IMR-90 (cell line): ENCODE data around the gene RNF223. TPM values are rescaled to one million over a fixed set of nuclear protein-coding genes. Genes with fewer than 3 reads are reported as not detected.

Experiments used
- ATAC-seq: fragments of 200-7000 bp; cut with Tn5 transposase; 2 replicates; pipeline ENCODE4 v1.9.1; 2020; ENCODE audit warnings: low read depth, mild to moderate bottlenecking, moderate library complexity
- BruUV-seq: library from RNA; stranded (reverse); fragments of 400-500 nt; replicated peaks from 2 replicates; lab custom pipeline; 2021; lab: Mats Ljungman, UMichigan
- CTCF ChIA-PET: fragments of 300-600 bp; formaldehyde crosslinking; extraction: SDS; loops from one replicate; lab custom pipeline; 2021; ENCODE audit warnings: antibody characterized with exemption; lab: Yijun Ruan, JAX
- POLR2A ChIA-PET: fragments of 300-600 bp; sonication (Branson Sonifier 250); formaldehyde crosslinking; loops from one replicate; lab custom pipeline; 2022; ENCODE audit warnings: antibody characterized with exemption; ENCODE audit not compliant: unreplicated experiment; lab: Charles Lee
- DNase-seq: peaks from one replicate; pipeline ENCODE4 v3.0.0; 2013
- H2AFZ ChIP-seq: replicated peaks from 2 replicates; pipeline ENCODE3; 2013; ENCODE audit warnings: low read length, mild to moderate bottlenecking; ENCODE audit not compliant: poor library complexity
- H2AK5ac ChIP-seq: 2 replicates; pipeline ENCODE4 v1.6.1; 2013; ENCODE audit warnings: low read depth, low read length, inconsistent platforms
- H2AK9ac ChIP-seq: replicated peaks from 2 replicates; pipeline ENCODE3; 2013; ENCODE audit warnings: mild to moderate bottlenecking, low read depth, low read length, moderate library complexity; ENCODE audit not compliant: poor library complexity
- H2BK120ac ChIP-seq: 2 replicates; pipeline ENCODE4 v1.6.1; 2013; ENCODE audit warnings: low read depth, low read length, inconsistent platforms
- H2BK15ac ChIP-seq: 3 replicates; pipeline ENCODE4 v1.6.1; 2013; ENCODE audit warnings: low read depth, low read length, inconsistent platforms
- H2BK20ac ChIP-seq: 2 replicates; pipeline ENCODE4 v1.6.1; 2013; ENCODE audit warnings: low read depth, mild to moderate bottlenecking, inconsistent platforms, low read length, moderate library complexity
- H2BK5ac ChIP-seq: 2 replicates; pipeline ENCODE4 v1.6.1; 2013; ENCODE audit warnings: mild to moderate bottlenecking, low read depth, low read length, inconsistent platforms; ENCODE audit not compliant: poor library complexity, severe bottlenecking
- H3K14ac ChIP-seq: replicated peaks from 2 replicates; pipeline ENCODE4 v1.6.1; 2013; ENCODE audit warnings: low read depth, low read length, inconsistent platforms
- H3K18ac ChIP-seq: 2 replicates; pipeline ENCODE4 v1.6.1; 2013; ENCODE audit warnings: low read depth, low read length, control low read depth
- H3K23ac ChIP-seq: 2 replicates; pipeline ENCODE4 v1.6.1; 2013; ENCODE audit warnings: low read depth, low read length, inconsistent platforms
- H3K27ac ChIP-seq: 2 replicates; pipeline ENCODE4 v1.5.1; 2013; ENCODE audit warnings: mild to moderate bottlenecking, control low read depth, low read length; ENCODE audit not compliant: insufficient read depth
- H3K27me3 ChIP-seq: 2 replicates; pipeline ENCODE4 v1.6.1; 2013; ENCODE audit warnings: low read length; ENCODE audit not compliant: control insufficient read depth, insufficient read depth
- H3K36me3 ChIP-seq: 2 replicates; pipeline ENCODE4 v1.6.1; 2013; ENCODE audit warnings: low read length, mixed read lengths; ENCODE audit not compliant: control insufficient read depth, insufficient read depth
- H3K4ac ChIP-seq: 2 replicates; pipeline ENCODE4 v1.6.1; 2013; ENCODE audit warnings: low read depth, low read length, inconsistent platforms
- H3K4me1 ChIP-seq: 2 replicates; pipeline ENCODE4 v1.6.1; 2013; ENCODE audit warnings: low read length, mixed read lengths; ENCODE audit not compliant: control insufficient read depth, insufficient read depth
- H3K4me2 ChIP-seq: 2 replicates; pipeline ENCODE4 v1.6.1; 2013; ENCODE audit warnings: low read depth, mild to moderate bottlenecking, control low read depth, low read length, moderate library complexity
- H3K4me3 ChIP-seq: 2 replicates; pipeline ENCODE4 v1.5.1; 2013; ENCODE audit warnings: low read depth, mild to moderate bottlenecking, control low read depth, low read length, moderate library complexity; ENCODE audit not compliant: insufficient read depth
- H3K56ac ChIP-seq: 2 replicates; pipeline ENCODE4 v1.6.1; 2013; ENCODE audit warnings: low read length, inconsistent platforms; ENCODE audit not compliant: insufficient read depth; ENCODE audit errors: extremely low read depth
- H3K79me1 ChIP-seq, 2 experiments: 2 replicates each; pipeline ENCODE4 v1.6.1; 2013; ENCODE audit warnings: low read length in 2 of 2, inconsistent platforms in 1 of 2, low read depth in 1 of 2
- H3K9ac ChIP-seq: 2 replicates; pipeline ENCODE4 v1.6.1; 2013; ENCODE audit warnings: low read depth, low read length, control low read depth
- H3K9me1 ChIP-seq: 2 replicates; pipeline ENCODE4 v1.6.1; 2013; ENCODE audit warnings: low read length, inconsistent platforms; ENCODE audit not compliant: insufficient read depth
- H3K9me3 ChIP-seq: 2 replicates; pipeline ENCODE4 v1.6.1; 2013; ENCODE audit warnings: low read length; ENCODE audit not compliant: control insufficient read depth, insufficient read depth
- H4K20me1 ChIP-seq: 2 replicates; pipeline ENCODE4 v1.6.1; 2013; ENCODE audit warnings: low read length, inconsistent platforms; ENCODE audit not compliant: insufficient read depth
- H4K5ac ChIP-seq: 2 replicates; pipeline ENCODE4 v1.6.1; 2013; ENCODE audit warnings: mild to moderate bottlenecking, low read depth, low read length, control low read depth
- H4K8ac ChIP-seq, 2 experiments: 2 replicates each; pipeline ENCODE4 v1.6.1; 2013; ENCODE audit warnings: low read depth in 2 of 2, low read length in 2 of 2, control low read depth in 1 of 2, inconsistent platforms in 1 of 2
- H4K91ac ChIP-seq: 2 replicates; pipeline ENCODE4 v1.6.1; 2013; ENCODE audit warnings: low read depth, low read length, inconsistent platforms; ENCODE audit not compliant: insufficient read depth
- BHLHE40 ChIP-seq: fragments of 150-350 bp; IDR thresholded peaks from 2 replicates; pipeline ENCODE4 v1.6.1; 2016; ENCODE audit warnings: mild to moderate bottlenecking, low read depth, low read length
- CEBPB ChIP-seq: IDR thresholded peaks from 2 replicates; pipeline ENCODE4 v1.6.1; 2012; ENCODE audit warnings: low read depth, low read length, improper control_type of control experiment
- CHD1 ChIP-seq: IDR thresholded peaks from 2 replicates; pipeline ENCODE4 v1.6.1; 2012; ENCODE audit warnings: low read depth, low read length, improper control_type of control experiment
- FOS ChIP-seq: fragments of 150-350 bp; IDR thresholded peaks from 2 replicates; pipeline ENCODE4 v1.6.1; 2016; ENCODE audit warnings: low read depth, low read length
- MAFK ChIP-seq: IDR thresholded peaks from 2 replicates; pipeline ENCODE4 v1.6.1; 2012; ENCODE audit warnings: low read depth, low read length, improper control_type of control experiment
- MAZ ChIP-seq: IDR thresholded peaks from 2 replicates; pipeline ENCODE4 v1.6.1; 2012; ENCODE audit warnings: low read depth, mild to moderate bottlenecking, low read length, improper control_type of control experiment, moderate library complexity, borderline replicate concordance
- MXI1 ChIP-seq: IDR thresholded peaks from 2 replicates; pipeline ENCODE4 v1.6.1; 2012; ENCODE audit warnings: low read depth, mild to moderate bottlenecking, low read length, moderate library complexity, borderline replicate concordance
- NFE2L2 ChIP-seq: fragments of 150-350 bp; IDR thresholded peaks from 2 replicates; pipeline ENCODE4 v1.6.1; 2016; ENCODE audit warnings: low read depth, mild to moderate bottlenecking, low read length
- POLR2A ChIP-seq: IDR thresholded peaks from 2 replicates; pipeline ENCODE4 v1.6.1; 2012; ENCODE audit warnings: mild to moderate bottlenecking, low read depth, low read length
- RAD21 ChIP-seq: IDR thresholded peaks from 2 replicates; pipeline ENCODE4 v1.6.1; 2012; ENCODE audit warnings: low read length, improper control_type of control experiment
- RCOR1 ChIP-seq: IDR thresholded peaks from 2 replicates; pipeline ENCODE4 v1.6.1; 2012; ENCODE audit warnings: mild to moderate bottlenecking, low read length, improper control_type of control experiment; ENCODE audit not compliant: insufficient replicate concordance
- RFX5 ChIP-seq: IDR thresholded peaks from 2 replicates; pipeline ENCODE4 v1.8.0; 2012; ENCODE audit warnings: low read depth, mild to moderate bottlenecking, low read length, moderate library complexity
- SMC3 ChIP-seq: fragments of 150-350 bp; IDR thresholded peaks from 2 replicates; pipeline ENCODE4 v1.6.1; 2016; ENCODE audit warnings: low read depth, mild to moderate bottlenecking, antibody characterized with exemption, low read length, moderate library complexity
- WGBS, 2 experiments: methylation state at CpG; one replicate each; pipeline versions ENCODE4 v1.1.5 to v1.1.7; 2013; ENCODE audit warnings: missing lambda C conversion rate in 2 of 2; ENCODE audit not compliant: insufficient read length in 1 of 2; ENCODE audit errors: extremely low coverage in 2 of 2; 5-methylcytosine and 5-hydroxymethylcytosine counted together
- dilution Hi-C: fragments of 300-500 bp; cut with HindIII; formaldehyde crosslinking; loops from one replicate; pipeline ENCODE4 v1.14.3; 2018; ENCODE audit warnings: low sequenced_read_pairs; ENCODE audit not compliant: unreplicated experiment
- in situ Hi-C: fragments of 300-500 bp; cut with MboI; formaldehyde crosslinking; loops from 3 replicates; pipeline ENCODE4 v1.14.3; 2019; ENCODE audit warnings: low sequenced_read_pairs, inconsistent platforms, mixed read lengths
- intact Hi-C: fragments of 100-400 bp; cut with micrococcal nuclease; formaldehyde crosslinking; loops from 2 replicates; pipeline ENCODE4 v1.10.0; 2022
- polyA plus RNA-seq, 3 experiments: library from polyadenylated mRNA; depleted of rRNA; stranded (reverse); fragments of >200 nt; gene quantifications; 2 replicates each; pipeline ENCODE4 v1.2.3, GENCODE V29; 2012; ENCODE audit warnings: low replicate concordance in 1 of 3
- total RNA-seq: library from RNA; depleted of rRNA; stranded (reverse); fragments of >200 nt; gene quantifications from 2 replicates; pipeline ENCODE4 v1.2.3, GENCODE V29; 2012
- TF ChIP-seq, protein P1 (sequence below): fragments of 150-350 bp; IDR thresholded peaks from 2 replicates; pipeline ENCODE4 v1.6.1; 2017; ENCODE audit warnings: mild to moderate bottlenecking, antibody characterized with exemption, low read length, low read depth
- TF ChIP-seq, protein P2 (sequence below): fragments of 150-350 bp; IDR thresholded peaks from 2 replicates; pipeline ENCODE4 v1.6.1; 2016; ENCODE audit warnings: low read depth, mild to moderate bottlenecking, low read length, moderate library complexity, borderline replicate concordance
- TF ChIP-seq, protein P3 (sequence below): conservative IDR thresholded peaks from 2 replicates; pipeline ENCODE4 v1.5.1; 2012; ENCODE audit warnings: mild to moderate bottlenecking, low read depth, low read length, improper control_type of control experiment

The RNF223 gene
- total and polyA plus RNA-seq, 2 of the 4 experiments (the other 2 are of a cell fraction): not detected

DNA sequence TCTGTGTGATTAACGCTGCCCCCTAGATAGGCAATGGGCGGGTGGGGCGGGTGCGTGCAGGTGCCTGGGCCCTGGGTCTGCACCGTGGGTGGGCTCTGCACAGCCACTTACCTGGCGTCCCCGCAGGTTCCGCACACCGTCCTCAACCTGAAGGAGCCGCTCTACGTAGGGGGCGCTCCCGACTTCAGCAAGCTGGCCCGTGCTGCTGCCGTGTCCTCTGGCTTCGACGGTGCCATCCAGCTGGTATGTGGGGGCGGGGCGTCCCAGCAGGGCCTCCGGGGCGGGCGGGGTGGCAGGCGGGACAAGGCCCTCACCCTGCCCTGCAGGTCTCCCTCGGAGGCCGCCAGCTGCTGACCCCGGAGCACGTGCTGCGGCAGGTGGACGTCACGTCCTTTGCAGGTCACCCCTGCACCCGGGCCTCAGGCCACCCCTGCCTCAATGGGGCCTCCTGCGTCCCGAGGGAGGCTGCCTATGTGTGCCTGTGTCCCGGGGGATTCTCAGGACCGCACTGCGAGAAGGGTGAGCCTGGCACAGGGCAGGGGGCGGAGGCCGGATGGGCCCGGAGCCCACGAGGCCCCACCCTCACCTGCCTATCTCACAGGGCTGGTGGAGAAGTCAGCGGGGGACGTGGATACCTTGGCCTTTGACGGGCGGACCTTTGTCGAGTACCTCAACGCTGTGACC lies 22.8 kb downstream of the RNF223 start:
- POLR2A ChIA-PET: no interaction called here
- Histone ChIP-seq H3K23ac (no peak overlapping the region), H3K56ac (no peak overlapping the region), H4K20me1 (peaks cover 2% of the 10 kb centered on the region), H3K4me1 (no peaks in the 10 kb centered on the region), H2AK9ac (no peak overlapping the region), H3K27ac (no peak overlapping the region), H3K36me3 (peaks cover 69% of the 10 kb centered on the region), H3K9me3 (no peaks in the 10 kb centered on the region), H3K4me2 (no peak overlapping the region), H2BK5ac (no peak overlapping the region), H3K18ac (no peak overlapping the region), H4K5ac (no peak overlapping the region), H3K14ac (no peak overlapping the region), H3K4me3 (no peak overlapping the region), H2AFZ (no peak overlapping the region), H2BK20ac (no peak overlapping the region), H3K27me3 (no peaks in the 10 kb centered on the region), H4K91ac (no peak overlapping the region), H3K79me1 (peaks cover 5 to 9% of the 10 kb centered on the region in 2 experiments; a peak in 2 of 4 replicates), H3K9me1 (no peaks in the 10 kb centered on the region), H2BK15ac (no peak overlapping the region), H2BK120ac (no peak overlapping the region), H3K9ac (no peak overlapping the region), H3K4ac (no peak overlapping the region), H2AK5ac (no peak overlapping the region), H4K8ac (no peak overlapping the region)
- TF ChIP-seq SMC3 (no peak), BHLHE40 (no peak), MAFK (no peak), NFE2L2 (no peak), RAD21 (no peak), MAZ (no peak), POLR2A (no peak), CEBPB (no peak), CHD1 (no peak), FOS (no peak), RFX5 (no peak), RCOR1 (no peak), MXI1 (no peak)
- TF ChIP-seq, protein P1, sequence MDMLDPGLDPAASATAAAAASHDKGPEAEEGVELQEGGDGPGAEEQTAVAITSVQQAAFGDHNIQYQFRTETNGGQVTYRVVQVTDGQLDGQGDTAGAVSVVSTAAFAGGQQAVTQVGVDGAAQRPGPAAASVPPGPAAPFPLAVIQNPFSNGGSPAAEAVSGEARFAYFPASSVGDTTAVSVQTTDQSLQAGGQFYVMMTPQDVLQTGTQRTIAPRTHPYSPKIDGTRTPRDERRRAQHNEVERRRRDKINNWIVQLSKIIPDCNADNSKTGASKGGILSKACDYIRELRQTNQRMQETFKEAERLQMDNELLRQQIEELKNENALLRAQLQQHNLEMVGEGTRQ: no peak
- TF ChIP-seq, protein P2, sequence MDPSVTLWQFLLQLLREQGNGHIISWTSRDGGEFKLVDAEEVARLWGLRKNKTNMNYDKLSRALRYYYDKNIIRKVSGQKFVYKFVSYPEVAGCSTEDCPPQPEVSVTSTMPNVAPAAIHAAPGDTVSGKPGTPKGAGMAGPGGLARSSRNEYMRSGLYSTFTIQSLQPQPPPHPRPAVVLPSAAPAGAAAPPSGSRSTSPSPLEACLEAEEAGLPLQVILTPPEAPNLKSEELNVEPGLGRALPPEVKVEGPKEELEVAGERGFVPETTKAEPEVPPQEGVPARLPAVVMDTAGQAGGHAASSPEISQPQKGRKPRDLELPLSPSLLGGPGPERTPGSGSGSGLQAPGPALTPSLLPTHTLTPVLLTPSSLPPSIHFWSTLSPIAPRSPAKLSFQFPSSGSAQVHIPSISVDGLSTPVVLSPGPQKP: no peak
- TF ChIP-seq, protein P3, sequence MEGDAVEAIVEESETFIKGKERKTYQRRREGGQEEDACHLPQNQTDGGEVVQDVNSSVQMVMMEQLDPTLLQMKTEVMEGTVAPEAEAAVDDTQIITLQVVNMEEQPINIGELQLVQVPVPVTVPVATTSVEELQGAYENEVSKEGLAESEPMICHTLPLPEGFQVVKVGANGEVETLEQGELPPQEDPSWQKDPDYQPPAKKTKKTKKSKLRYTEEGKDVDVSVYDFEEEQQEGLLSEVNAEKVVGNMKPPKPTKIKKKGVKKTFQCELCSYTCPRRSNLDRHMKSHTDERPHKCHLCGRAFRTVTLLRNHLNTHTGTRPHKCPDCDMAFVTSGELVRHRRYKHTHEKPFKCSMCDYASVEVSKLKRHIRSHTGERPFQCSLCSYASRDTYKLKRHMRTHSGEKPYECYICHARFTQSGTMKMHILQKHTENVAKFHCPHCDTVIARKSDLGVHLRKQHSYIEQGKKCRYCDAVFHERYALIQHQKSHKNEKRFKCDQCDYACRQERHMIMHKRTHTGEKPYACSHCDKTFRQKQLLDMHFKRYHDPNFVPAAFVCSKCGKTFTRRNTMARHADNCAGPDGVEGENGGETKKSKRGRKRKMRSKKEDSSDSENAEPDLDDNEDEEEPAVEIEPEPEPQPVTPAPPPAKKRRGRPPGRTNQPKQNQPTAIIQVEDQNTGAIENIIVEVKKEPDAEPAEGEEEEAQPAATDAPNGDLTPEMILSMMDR: no peak
- ATAC-seq (no peak), DNase-seq (no peak)
- CTCF ChIA-PET: no interaction called here
- dilution Hi-C loops (no loop called here), in situ Hi-C loops (no loop called here), intact Hi-C loops (no loop called here)
- BruUV-seq: no TSS peak
- WGBS, 2 experiments: 89% methylated on average over 8 of the region's 46 CpGs; no CpG with 5 or more reads in 1 of the 2 experiments
